HG02852 (cell line): ENCODE data around the gene HOXA10.
A peak's percentile ranks its signal among the peaks of the same experiment; 100 is the strongest.

ENCODE experiments used
- ATAC-seq: cut with Tn5 transposase; IDR thresholded peaks from one replicate; pipeline ENCODE4 v1.9.1; 2021; ENCODE audit warnings: mild to moderate bottlenecking, moderate library complexity; ENCODE audit not compliant: unreplicated experiment

The HOXA10 gene

DNA sequence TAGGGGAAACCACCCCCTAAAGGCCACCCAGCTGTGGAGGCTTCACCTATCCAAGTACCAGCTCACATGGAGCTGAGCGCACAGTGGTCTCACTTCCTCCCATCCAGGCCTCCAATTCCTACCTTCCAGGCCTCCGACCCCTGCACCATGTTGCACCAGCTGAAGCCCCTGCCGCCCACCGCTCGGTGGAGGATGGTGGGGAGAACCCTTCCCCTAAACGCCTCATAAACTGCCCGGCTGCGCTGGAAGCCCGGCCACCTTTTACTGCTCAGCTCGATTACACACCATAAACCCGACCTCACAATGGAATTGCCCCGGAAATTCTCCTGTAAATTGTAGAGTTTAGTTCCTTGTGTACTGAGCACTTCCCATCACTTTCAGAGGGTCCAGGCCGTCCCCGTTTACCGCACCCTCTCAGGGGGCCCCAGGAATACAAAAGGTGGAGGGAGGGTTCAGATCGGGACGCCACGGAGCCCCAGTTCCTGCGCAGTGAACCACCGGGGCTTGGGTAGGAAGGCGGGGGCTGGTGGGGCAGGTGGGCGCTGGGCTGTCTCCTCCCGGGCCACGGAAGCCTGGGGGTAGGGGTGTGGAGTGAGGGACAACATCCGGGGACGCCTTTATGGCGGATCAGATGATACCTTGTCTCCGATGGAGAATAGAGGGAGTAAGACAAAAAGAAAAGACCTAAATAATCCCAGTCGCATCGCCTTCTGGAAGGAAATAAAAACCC is 16.3 kb downstream of the HOXA10 start:
- no peak for ATAC-seq

GRCh38 chr7:27156916-27157701 is 17.0 kb downstream of the HOXA10 start:
- ATAC-seq = no peak

GRCh38 chr7:27156508-27156898 is 17.6 kb downstream of the HOXA10 start, which contains the start of gene HOXA7:
TSS of gene HOXA7 (minus strand) at chr7:27156675. CDS start at chr7:27156545, 130 bp downstream.
- ATAC-seq = no peak

GRCh38 chr7:27155816-27156507 is 18.2 kb downstream of the HOXA10 start:
- no peak for ATAC-seq

DNA sequence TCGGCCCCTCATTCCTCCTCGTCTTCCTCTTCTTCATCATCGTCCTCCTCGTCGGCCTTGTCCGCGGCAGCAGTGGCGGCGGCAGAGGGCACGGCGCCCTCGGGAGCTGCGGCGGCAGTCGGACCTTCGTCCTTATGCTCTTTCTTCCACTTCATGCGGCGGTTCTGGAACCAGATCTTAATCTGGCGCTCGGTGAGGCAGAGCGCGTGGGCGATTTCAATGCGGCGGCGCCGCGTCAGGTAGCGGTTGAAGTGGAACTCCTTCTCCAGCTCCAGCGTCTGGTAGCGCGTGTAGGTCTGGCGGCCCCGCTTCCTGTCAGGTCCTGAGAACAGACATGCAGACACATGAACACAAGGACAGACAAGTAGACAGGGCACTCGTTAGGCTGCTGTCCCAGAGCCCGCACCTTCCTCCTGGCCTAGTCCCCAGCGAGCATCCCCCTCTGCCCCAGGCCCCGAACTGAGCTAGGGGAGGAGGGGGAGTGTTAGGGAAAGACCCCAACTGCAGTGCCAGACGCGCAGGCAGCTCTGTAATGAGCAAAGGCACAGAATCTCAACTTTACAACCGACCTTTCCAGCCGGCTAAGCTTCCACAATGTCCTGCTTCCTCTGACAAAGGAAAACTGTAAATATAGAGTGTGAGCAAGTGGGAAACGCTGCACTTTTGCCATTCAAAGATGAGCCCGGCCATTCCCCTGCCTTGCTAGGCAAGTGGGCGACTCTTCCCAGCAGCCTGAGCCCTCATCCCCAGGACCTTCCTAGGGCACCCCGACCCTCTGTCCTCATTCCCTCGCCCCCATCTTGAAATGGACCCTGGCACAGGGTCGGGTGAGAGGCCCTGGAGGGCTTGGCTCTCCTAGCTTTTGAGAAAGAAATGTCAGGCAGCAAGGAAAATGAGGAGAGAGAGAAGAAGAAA is 19.0 kb downstream of the HOXA10 start:
- no peak for ATAC-seq

- no peak for ATAC-seq
These were observed 19.8 kb downstream of the HOXA10 start for GRCh38 chr7:27154369-27154768.

DNA sequence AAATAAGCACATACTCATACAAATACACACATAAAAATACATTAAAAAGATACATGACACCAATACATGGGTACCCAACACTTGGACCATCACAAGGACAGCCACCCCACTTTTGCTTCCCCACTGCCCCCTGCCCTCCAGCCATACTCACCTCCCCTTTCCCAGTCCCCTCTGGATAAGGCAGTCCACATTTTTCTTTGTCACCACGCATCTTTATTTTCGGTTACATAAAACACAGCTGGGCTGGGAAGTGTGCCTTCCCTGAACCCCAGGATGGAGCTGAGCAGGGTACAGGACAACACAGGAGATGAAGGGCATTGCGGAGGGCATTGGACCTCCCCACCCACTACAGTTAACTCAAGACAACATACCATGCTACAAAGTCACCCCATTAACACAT is 20.6 kb downstream of the HOXA10 start:
- ATAC-seq = no peak

DNA sequence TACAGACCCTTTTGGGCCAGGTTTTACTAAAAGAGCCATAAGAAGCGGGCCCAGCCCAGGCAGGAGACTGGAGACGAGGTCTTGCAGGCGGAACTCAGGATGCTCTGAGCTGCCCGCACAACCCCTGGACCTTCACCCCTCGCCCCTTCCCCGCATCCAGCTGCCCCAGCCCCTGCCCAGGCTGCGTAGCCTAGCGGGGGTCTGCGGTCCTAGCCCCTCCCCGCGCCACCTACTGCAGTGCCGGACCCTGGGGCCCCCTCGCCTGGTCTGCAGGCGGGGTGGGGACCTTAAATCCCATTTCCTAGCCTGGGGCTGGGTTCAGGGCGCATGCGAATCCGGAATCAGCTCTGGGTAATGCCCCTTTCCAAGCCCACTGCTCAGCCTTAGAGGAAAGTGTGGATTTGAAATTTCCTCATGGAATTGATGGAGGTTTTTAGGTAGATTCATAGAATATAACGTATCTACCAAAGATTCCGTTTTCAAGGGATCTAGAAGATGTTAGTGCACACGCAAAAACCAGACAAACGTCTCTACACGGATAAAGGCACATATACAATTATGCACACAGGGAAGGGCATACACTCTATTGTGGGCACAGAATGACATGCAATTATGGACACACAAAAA is 21.2 kb downstream of the HOXA10 start:
- no peak for ATAC-seq

GRCh38 chr7:27151931-27152815 is 21.9 kb downstream of the HOXA10 start, which contains the start of gene HOXA3:
TSS of gene HOXA3 (minus strand) at chr7:27152583. CDS start at chr7:27110640, 41,943 bp downstream.
- ATAC-seq = no peak

DNA sequence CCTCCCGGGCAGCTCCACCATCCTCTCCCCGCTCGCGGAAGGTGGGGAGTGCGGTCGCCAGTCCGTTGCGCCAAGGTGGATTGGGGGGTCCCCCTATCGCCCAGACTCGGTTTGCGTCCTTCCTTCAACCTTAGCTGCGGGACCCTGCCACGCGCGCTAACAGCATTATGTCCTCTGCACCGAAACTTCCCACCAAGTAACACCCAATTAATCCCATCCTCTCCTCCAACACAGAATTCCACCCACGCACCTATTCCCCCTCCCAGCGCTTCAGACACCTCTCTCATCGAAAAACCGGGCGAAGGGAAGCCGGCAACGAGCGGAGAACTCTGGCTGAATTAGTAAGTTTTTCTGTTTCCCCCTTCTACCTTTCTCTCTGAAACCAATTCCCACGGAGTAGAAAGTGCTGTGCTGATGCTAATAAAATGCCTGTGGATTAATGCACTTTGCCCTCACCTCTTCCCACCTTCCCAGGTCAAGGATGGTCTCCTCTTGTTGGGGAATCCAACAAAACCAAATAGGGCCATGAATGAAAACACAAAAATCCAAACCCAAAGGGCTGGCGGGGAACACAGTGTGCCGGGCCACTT is 22.7 kb downstream of the HOXA10 start:
- ATAC-seq = no peak

DNA sequence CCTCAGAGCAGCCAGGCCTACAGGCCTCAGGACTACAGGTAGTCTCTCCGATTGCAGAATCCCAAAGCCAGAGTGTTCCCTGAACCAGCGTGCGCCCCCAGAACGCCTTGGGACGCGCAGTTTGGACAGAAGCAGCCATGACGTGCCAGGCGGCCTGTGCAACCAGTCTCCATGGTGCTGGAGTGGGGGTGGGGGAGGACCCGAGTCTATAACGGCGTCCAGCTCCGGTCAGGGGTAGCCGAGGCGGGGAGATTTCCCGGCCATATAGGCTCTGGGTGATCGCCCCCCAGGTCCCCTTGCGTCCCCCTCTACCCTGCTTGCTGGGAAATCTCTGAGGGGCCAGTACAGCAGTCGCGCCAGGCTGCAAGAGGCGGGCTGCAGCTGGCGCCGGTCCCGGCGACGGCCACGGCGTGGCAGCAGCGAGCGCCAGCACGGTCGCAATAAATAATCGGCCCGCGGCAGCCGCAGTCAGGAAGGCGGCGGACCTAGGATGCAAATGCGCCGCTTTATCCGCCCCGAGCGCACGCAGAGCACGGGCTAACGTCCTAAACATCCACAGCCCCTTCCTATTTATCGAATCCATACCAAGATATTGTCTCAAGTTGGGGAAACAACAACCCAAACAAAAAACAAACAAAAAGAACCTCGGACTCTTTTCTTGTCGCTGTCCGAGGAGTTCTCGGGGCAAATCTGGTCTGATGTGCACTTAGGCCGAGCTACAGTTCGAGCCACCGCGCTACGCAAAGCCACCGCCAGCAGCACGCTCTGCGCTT is 23.4 kb downstream of the HOXA10 start:
- peak; percentile 79 for ATAC-seq

- ATAC-seq = no peak
These were observed 24.1 kb downstream of the HOXA10 start for GRCh38 chr7:27149842-27150567.

DNA sequence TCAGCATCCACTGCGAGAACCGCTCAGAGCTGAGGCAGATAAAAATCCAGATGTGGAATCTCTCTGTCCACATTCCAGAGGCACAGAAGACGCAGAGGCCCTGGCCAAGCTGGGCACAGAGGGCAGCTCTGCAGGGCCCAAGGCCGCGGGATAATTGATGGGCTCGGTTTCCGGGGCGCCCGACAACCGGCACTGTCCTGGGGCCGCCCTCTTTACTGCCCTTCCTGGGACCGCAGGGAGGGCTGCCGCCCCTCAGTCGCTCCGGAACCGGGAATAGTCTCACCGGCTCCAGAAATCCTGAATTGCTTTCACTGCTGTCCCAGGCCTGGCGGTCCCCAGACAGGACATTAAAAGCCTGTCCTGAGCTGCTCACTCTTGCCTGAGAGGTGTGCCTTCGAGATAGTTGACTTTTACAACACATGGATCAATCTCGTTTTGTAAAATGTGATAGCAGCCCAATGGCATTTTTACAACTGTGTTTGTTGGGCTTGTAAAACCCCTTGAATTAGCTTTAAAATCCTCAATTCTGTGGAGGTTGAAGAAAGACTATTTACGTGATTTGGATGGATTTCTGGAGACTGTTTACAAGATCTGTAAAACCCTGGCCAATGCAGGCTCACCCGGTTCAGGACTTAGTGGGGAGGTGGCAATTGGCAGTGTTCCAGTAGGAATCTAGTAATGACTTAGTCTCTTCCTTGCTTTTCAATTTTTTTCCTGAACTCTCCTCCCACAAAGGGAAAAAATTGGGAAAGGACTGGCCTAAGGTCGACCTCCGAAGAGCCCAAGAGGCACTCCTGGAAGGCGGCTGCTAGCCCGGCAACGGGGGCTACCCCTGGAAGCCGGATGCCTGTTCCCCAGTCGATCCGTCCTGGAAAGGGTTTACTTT is 25.1 kb downstream of the HOXA10 start:
- ATAC-seq = no peak

DNA sequence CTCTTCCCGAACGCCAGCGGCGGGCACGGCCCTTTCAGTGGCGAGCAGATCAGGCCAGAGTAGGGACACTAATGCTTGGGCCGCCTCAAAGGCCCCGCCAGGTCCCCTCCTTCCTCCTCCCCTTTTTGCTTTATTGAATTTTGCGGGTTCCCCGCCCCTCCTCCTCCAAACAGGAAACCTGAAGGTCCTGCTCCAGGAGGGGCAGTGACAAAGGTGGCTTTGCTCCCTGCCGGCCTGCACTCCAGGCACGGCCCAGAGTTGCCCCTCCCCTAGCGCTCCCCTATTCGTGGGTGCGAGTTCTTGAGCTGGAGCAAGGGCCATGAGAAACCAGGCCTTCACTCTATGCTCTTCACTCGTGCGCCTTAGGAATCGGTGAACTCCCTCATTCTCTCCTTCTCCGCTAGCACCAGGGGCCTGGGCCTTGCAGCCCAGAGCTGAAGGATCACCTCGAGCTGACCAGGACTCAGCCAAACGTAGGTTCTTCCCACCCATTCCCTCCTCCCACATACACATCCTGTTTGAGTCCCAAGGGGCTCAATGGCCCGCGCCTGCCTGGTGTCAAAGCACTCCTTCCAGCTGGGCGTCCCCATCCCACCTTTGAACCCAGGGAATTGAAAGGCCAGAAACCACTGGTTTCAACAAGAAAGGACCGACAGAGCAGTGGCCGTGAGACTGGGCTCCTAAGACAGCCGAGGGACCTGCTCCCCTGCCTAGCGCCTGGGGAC is 25.9 kb downstream of the HOXA10 start:
- ATAC-seq = no peak

- no peak for ATAC-seq
These were observed 26.7 kb downstream of the HOXA10 start, which contains the start of gene HOXA6 for GRCh38 chr7:27147199-27148030. TSS of gene HOXA6 (minus strand) at chr7:27147774. CDS start at chr7:27147749, 25 bp downstream.
